Upper lobe of left lung (tissue), 6 donors: Measurements from ENCODE around the gene GNB5. TPM values are rescaled to one million over a fixed set of nuclear protein-coding genes. Genes with fewer than 3 reads are reported as not detected.

Experiments used
- ATAC-seq, 2 donors: fragments of 200-7000 bp; cut with Tn5 transposase; one replicate each; pipeline ENCODE4 v1.9.1; 2022; ENCODE audit warnings: mild to moderate bottlenecking in 2 of 2, moderate library complexity in 2 of 2; ENCODE audit not compliant: low FRiP score in 2 of 2
- DNase-seq, 2 donors: peaks; one replicate each; pipeline ENCODE4 v3.0.0-alpha.2; 2019 to 2020
- H3K27ac ChIP-seq, 4 donors: fragments of 200-600 bp; sonication (generic); one replicate each; pipeline ENCODE4 v1.5.1; 2016 to 2019
- H3K27me3 ChIP-seq, 4 donors: fragments of 200-600 bp; sonication (generic); one replicate each; pipeline ENCODE4 v1.5.1; 2017 to 2019
- H3K36me3 ChIP-seq, 4 donors: fragments of 200-600 bp; sonication (generic); one replicate each; pipeline ENCODE4 v1.5.1; 2016 to 2019
- H3K4me1 ChIP-seq, 4 donors: fragments of 200-600 bp; sonication (generic); one replicate each; pipeline ENCODE4 v1.5.1; 2018 to 2019
- H3K4me3 ChIP-seq, 4 donors: fragments of 200-600 bp; sonication (generic); one replicate each; pipeline ENCODE4 v1.5.1; 2017 to 2019; ENCODE audit warnings: mild to moderate bottlenecking in 2 of 4, moderate library complexity in 1 of 4
- H3K9me3 ChIP-seq, 4 donors: fragments of 200-600 bp; sonication (generic); one replicate each; pipeline ENCODE4 v1.5.1; 2018 to 2019
- CTCF ChIP-seq, 6 experiments: fragments of 450-650 bp in 4 of 6; fragments of 200-600 bp in 2 of 6; sonication (generic) in 2 of 6; IDR thresholded peaks; one replicate each; pipeline ENCODE4 v1.5.1; 2016 to 2019; ENCODE audit warnings: antibody characterized with exemption in 6 of 6
- EP300 ChIP-seq, 4 donors: sonication (generic); formaldehyde crosslinking; IDR thresholded peaks; one replicate each; pipeline ENCODE4 v1.5.1; 2017; ENCODE audit warnings: antibody characterized with exemption in 4 of 4, control low read depth in 2 of 4
- POLR2A ChIP-seq, 4 donors: fragments of 450-650 bp; IDR thresholded peaks; one replicate each; pipeline ENCODE4 v1.5.1; 2016 to 2017; ENCODE audit warnings: antibody characterized with exemption in 4 of 4, mild to moderate bottlenecking in 2 of 4
- POLR2AphosphoS5 ChIP-seq, 2 donors: sonication (generic); formaldehyde crosslinking; IDR thresholded peaks; one replicate each; pipeline ENCODE4 v1.5.1; 2017; ENCODE audit warnings: antibody characterized with exemption in 2 of 2
- WGBS, 2 donors: methylation state at CpG; one replicate each; pipeline ENCODE4 v1.1.5; 2017 to 2018; 5-methylcytosine and 5-hydroxymethylcytosine counted together
- total RNA-seq, 6 donors: library from RNA; depleted of rRNA in 4 of 6; stranded (reverse); fragments of >200 nt in 4 of 6; gene quantifications; one replicate each; pipeline versions ENCODE4 v1.1.0 to v1.2.1, GENCODE V29; 2016 to 2021
- donor health status: DM: no; HTN: no; CAD: no; lungs with moderate emphysema.
- donor health status: DM: no; HTN: yes; CAD: no; lungs with severe emphysema.

GNB5 gene
- total RNA-seq, 6 donors from 2014 or later, result 14.7 to 56.8 (median 31.0) TPM

- ATAC-seq (no peak), DNase-seq (no peak)
- H3K27me3 ChIP-seq, result no peaks in the 10 kb centered on the region
- TF ChIP-seq EP300 (IDR thresholded peaks at IDR 0.05), result no peak
- TF ChIP-seq POLR2A (IDR thresholded peaks at IDR 0.05), result no peak
- TF ChIP-seq POLR2AphosphoS5 (IDR thresholded peaks at IDR 0.05), result no peak
- no peak for TF ChIP-seq CTCF (IDR thresholded peaks at IDR 0.05)
- peaks cover 0 to 11% (median 0%) of the 10 kb centered on the region in 4 donors for H3K36me3 ChIP-seq
- no peak overlapping the region for H3K4me3 ChIP-seq
- no peaks in the 10 kb centered on the region for H3K9me3 ChIP-seq
- no peaks in the 10 kb centered on the region for H3K4me1 ChIP-seq
- 88 to 89% methylated on average over 2 of the region's 2 CpGs for WGBS, 2 donors
- H3K27ac ChIP-seq, result no peak overlapping the region
Measured at GRCh38 chr15:52121896-52122295, 69.3 kb downstream of the GNB5 start.

GRCh38 chr15:52121006-52121405, 70.2 kb downstream of the GNB5 start:
- H3K27ac ChIP-seq, result no peak overlapping the region
- no peak for DNase-seq
- WGBS, 2 donors, result 91% methylated on average over 5 of the region's 5 CpGs
- ATAC-seq, result no peak
- no peak overlapping the region for H3K4me3 ChIP-seq
- H3K27me3 ChIP-seq, result no peaks in the 10 kb centered on the region
- H3K36me3 ChIP-seq, result peaks cover 0 to 11% (median 0%) of the 10 kb centered on the region in 4 donors
- no peaks in the 10 kb centered on the region for H3K4me1 ChIP-seq
- TF ChIP-seq EP300 (IDR thresholded peaks at IDR 0.05) (no peak), CTCF (IDR thresholded peaks at IDR 0.05) (no peak), POLR2AphosphoS5 (IDR thresholded peaks at IDR 0.05) (no peak), POLR2A (IDR thresholded peaks at IDR 0.05) (no peak)
- H3K9me3 ChIP-seq, result no peaks in the 10 kb centered on the region

GRCh38 chr15:52120488-52120887, 70.7 kb downstream of the GNB5 start:
- Histone ChIP-seq H3K4me3 (no peak overlapping the region), H3K9me3 (no peaks in the 10 kb centered on the region), H3K27me3 (no peaks in the 10 kb centered on the region), H3K36me3 (peaks cover 0 to 9% (median 0%) of the 10 kb centered on the region in 4 donors), H3K4me1 (no peaks in the 10 kb centered on the region), H3K27ac (no peak overlapping the region)
- 85 to 92% methylated on average over 2 of the region's 2 CpGs for WGBS, 2 donors
- no peak for TF ChIP-seq EP300 (IDR thresholded peaks at IDR 0.05)
- no peak for TF ChIP-seq POLR2AphosphoS5 (IDR thresholded peaks at IDR 0.05)
- TF ChIP-seq POLR2A (IDR thresholded peaks at IDR 0.05), result no peak
- no peak for TF ChIP-seq CTCF (IDR thresholded peaks at IDR 0.05)
- ATAC-seq (no peak), DNase-seq (no peak)

GRCh38 chr15:52118969-52119749, 72.0 kb downstream of the GNB5 start:
- TF ChIP-seq POLR2AphosphoS5 (IDR thresholded peaks at IDR 0.05), result no peak
- TF ChIP-seq CTCF (IDR thresholded peaks at IDR 0.05), result no peak
- no peak for TF ChIP-seq POLR2A (IDR thresholded peaks at IDR 0.05)
- TF ChIP-seq EP300 (IDR thresholded peaks at IDR 0.05), result no peak
- Histone ChIP-seq H3K9me3 (no peaks in the 10 kb centered on the region), H3K36me3 (peaks cover 0 to 6% (median 0%) of the 10 kb centered on the region in 4 donors), H3K27me3 (no peaks in the 10 kb centered on the region), H3K4me3 (no peak overlapping the region), H3K4me1 (no peaks in the 10 kb centered on the region), H3K27ac (no peak overlapping the region)
- no peak for ATAC-seq
- no peak for DNase-seq
- WGBS, 2 donors, result 73 to 84% methylated on average over 3 of the region's 3 CpGs

GRCh38 chr15:52117549-52117948, 73.6 kb downstream of the GNB5 start:
- Histone ChIP-seq H3K27me3 (peaks cover 0 to 2% (median 0%) of the 10 kb centered on the region in 4 donors), H3K4me1 (peaks cover 0 to 2% (median 2%) of the 10 kb centered on the region in 4 donors), H3K4me3 (no peak overlapping the region), H3K36me3 (peaks cover 0 to 5% (median 0%) of the 10 kb centered on the region in 4 donors), H3K27ac (no peak overlapping the region), H3K9me3 (no peaks in the 10 kb centered on the region)
- ATAC-seq (no peak), DNase-seq (no peak)
- 92% methylated on average over 6 to 9 of the region's 9 CpGs for WGBS, 2 donors
- no peak for TF ChIP-seq POLR2A (IDR thresholded peaks at IDR 0.05)
- TF ChIP-seq EP300 (IDR thresholded peaks at IDR 0.05), result no peak
- TF ChIP-seq POLR2AphosphoS5 (IDR thresholded peaks at IDR 0.05), result no peak
- TF ChIP-seq CTCF (IDR thresholded peaks at IDR 0.05), result no peak
